OCI-LY7 (cell line): ENCODE measurements around the gene PLXNA4. TPM values are rescaled to one million over a fixed set of nuclear protein-coding genes. Genes with fewer than 3 reads are reported as not detected.

Experiments
- BruUV-seq: library from RNA; stranded (reverse); fragments of 400-500 nt; replicated peaks from 2 replicates; lab custom pipeline; 2021; lab: Mats Ljungman, UMichigan
- CTCF ChIA-PET: fragments of 300-600 bp; sonication (Branson Sonifier 250); formaldehyde crosslinking; loops from one replicate; lab custom pipeline; 2022; ENCODE audit warnings: antibody characterized with exemption; ENCODE audit not compliant: unreplicated experiment; lab: Charles Lee
- POLR2A ChIA-PET: fragments of 300-600 bp; sonication (Branson Sonifier 250); formaldehyde crosslinking; loops from one replicate; lab custom pipeline; 2022; ENCODE audit warnings: antibody characterized with exemption; lab: Charles Lee
- DNase-seq: peaks from one replicate; pipeline ENCODE4 v3.0.0-alpha.2; 2015; ENCODE audit warnings: low spot score
- H2AFZ ChIP-seq: fragments of 200-600 bp; sonication (generic), shearing (Covaris generic); 2 replicates; pipeline ENCODE4 v1.6.1; 2014; ENCODE audit warnings: mild to moderate bottlenecking, antibody characterized with exemption, low read length, moderate library complexity
- H3K27ac ChIP-seq: fragments of 200-600 bp; sonication (generic); 2 replicates; pipeline ENCODE4 v1.5.1; 2014; ENCODE audit warnings: mixed run types, low read depth, mild to moderate bottlenecking, moderate library complexity, low read length, inconsistent platforms; ENCODE audit not compliant: poor library complexity, severe bottlenecking
- H3K36me3 ChIP-seq: fragments of 200-600 bp; sonication (generic); 2 replicates; pipeline ENCODE4 v1.6.1; 2014; ENCODE audit warnings: mild to moderate bottlenecking, antibody characterized with exemption, low read length, moderate library complexity, mixed read lengths; ENCODE audit not compliant: insufficient read depth
- H3K4me1 ChIP-seq: fragments of 200-600 bp; sonication (generic); 2 replicates; pipeline ENCODE4 v1.5.1; 2014; ENCODE audit warnings: mild to moderate bottlenecking, low read length; ENCODE audit not compliant: insufficient read depth, poor library complexity, severe bottlenecking
- H3K4me2 ChIP-seq: fragments of 200-600 bp; sonication (generic); 2 replicates; pipeline ENCODE4 v1.6.1; 2014; ENCODE audit warnings: mild to moderate bottlenecking, low read length
- H3K4me3 ChIP-seq: fragments of 200-600 bp; sonication (generic); 2 replicates; pipeline ENCODE4 v1.5.1; 2014; ENCODE audit warnings: mild to moderate bottlenecking, low read depth, low read length; ENCODE audit not compliant: poor library complexity, severe bottlenecking
- H3K79me2 ChIP-seq: fragments of 200-600 bp; sonication (generic); 2 replicates; pipeline ENCODE4 v1.6.1; 2016; ENCODE audit warnings: low read depth, mild to moderate bottlenecking, low read length, moderate library complexity, mixed read lengths; ENCODE audit not compliant: insufficient read depth
- H3K9me2 ChIP-seq: fragments of 200-600 bp; sonication (generic); 2 replicates; pipeline ENCODE4 v1.6.1; 2016; ENCODE audit warnings: mild to moderate bottlenecking, low read length, mixed read lengths; ENCODE audit not compliant: insufficient read depth
- H3K9me3 ChIP-seq: fragments of 200-600 bp; sonication (generic); 2 replicates; pipeline ENCODE4 v1.6.1; 2014; ENCODE audit warnings: mild to moderate bottlenecking, mixed run types, low read length, mixed read lengths
- H4K20me1 ChIP-seq: fragments of 200-600 bp; sonication (generic); 2 replicates; pipeline ENCODE4 v1.6.1; 2014; ENCODE audit warnings: mild to moderate bottlenecking, antibody characterized with exemption, low read length, moderate library complexity, mixed read lengths; ENCODE audit not compliant: insufficient read depth
- EZH2phosphoT487 ChIP-seq: fragments of 200-600 bp; sonication (generic); IDR thresholded peaks from 2 replicates; pipeline ENCODE4 v1.6.1; 2018; ENCODE audit warnings: low read depth, borderline replicate concordance, mild to moderate bottlenecking, mixed run types, antibody characterized with exemption, low read length, moderate library complexity, mixed read lengths
- intact Hi-C: fragments of 100-400 bp; cut with micrococcal nuclease; formaldehyde crosslinking; loops from one replicate; pipeline ENCODE4 v1.10.0; 2022; ENCODE audit not compliant: unreplicated experiment
- total RNA-seq, 2 experiments: library from RNA; depleted of rRNA in 1 of 2; stranded (reverse); fragments of >200 nt in 1 of 2; shearing (Covaris generic) in 1 of 2; gene quantifications; 2 replicates each; pipeline ENCODE4 v1.2.3, GENCODE V29; 2014 to 2022
- TF ChIP-seq, protein P1 (sequence below): fragments of 200-600 bp; sonication (generic); conservative IDR thresholded peaks from 2 replicates; pipeline ENCODE4 v1.5.1; 2014; ENCODE audit warnings: mild to moderate bottlenecking, antibody characterized with exemption, low read length, moderate library complexity, mixed read lengths

The PLXNA4 gene
- total RNA-seq, 2 experiments from 2014 or later, result not detected

DNA sequence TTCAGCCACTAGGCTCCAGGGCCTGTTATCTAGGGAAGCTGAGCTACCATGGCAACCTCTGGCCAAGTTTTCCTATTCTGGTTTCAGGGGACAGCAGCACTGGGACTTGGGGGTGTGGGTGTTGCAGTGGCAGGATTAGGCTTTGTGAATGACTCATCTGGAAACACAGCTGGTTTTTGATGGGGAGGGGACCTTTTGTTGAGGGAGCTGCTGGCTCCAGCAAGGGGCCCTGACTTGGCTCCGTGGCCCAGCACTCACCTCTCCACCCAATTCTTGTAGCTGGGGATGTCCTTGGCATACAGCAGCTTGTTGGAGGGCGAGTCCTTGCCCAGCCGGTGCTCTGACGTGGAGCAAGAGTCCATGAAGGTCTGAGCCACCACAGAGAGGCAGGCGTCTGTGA, 435.9 kb downstream of the PLXNA4 start:
- Histone ChIP-seq H3K36me3 (no peaks in the 10 kb centered on the region), H3K27ac (no peak overlapping the region), H3K4me2 (no peak overlapping the region), H4K20me1 (no peaks in the 10 kb centered on the region), H2AFZ (no peak overlapping the region), H3K4me3 (no peak overlapping the region), H3K9me3 (no peaks in the 10 kb centered on the region), H3K79me2 (no peaks in the 10 kb centered on the region), H3K4me1 (no peaks in the 10 kb centered on the region), H3K9me2 (no peaks in the 10 kb centered on the region)
- TF ChIP-seq, protein P1, sequence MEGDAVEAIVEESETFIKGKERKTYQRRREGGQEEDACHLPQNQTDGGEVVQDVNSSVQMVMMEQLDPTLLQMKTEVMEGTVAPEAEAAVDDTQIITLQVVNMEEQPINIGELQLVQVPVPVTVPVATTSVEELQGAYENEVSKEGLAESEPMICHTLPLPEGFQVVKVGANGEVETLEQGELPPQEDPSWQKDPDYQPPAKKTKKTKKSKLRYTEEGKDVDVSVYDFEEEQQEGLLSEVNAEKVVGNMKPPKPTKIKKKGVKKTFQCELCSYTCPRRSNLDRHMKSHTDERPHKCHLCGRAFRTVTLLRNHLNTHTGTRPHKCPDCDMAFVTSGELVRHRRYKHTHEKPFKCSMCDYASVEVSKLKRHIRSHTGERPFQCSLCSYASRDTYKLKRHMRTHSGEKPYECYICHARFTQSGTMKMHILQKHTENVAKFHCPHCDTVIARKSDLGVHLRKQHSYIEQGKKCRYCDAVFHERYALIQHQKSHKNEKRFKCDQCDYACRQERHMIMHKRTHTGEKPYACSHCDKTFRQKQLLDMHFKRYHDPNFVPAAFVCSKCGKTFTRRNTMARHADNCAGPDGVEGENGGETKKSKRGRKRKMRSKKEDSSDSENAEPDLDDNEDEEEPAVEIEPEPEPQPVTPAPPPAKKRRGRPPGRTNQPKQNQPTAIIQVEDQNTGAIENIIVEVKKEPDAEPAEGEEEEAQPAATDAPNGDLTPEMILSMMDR, result no peak
- TF ChIP-seq EZH2phosphoT487, result no peak
- intact Hi-C loops, result no loop called here
- ChIA-PET POLR2A (interaction anchor here (0.5 kb wide), 1 partner anchor 1407 kb away, joined by 3 read pairs; no protein-coding TSS in a partner anchor), CTCF (no interaction called here)
- BruUV-seq, result no TSS peak
- no peak for DNase-seq

DNA sequence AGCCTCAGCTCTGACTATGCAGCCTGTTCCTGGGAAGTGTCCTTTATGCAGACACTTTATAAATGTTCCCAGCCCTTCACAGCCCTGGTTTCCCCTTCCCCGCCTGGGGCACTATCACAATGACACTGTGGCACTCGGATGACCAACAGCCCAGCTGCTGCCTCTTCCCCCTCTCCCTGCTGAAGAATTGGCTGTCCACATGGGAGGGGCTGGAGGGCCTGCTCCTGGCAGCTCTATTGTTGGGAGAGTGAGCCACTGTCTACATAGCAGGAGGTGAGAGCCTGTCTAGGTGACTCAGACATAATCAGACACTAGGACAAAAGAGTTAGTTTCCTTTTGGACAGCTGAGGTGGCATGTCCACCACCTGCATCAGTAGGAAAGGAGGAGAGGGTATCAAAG, 437.5 kb downstream of the PLXNA4 start:
- DNase-seq, result no peak
- Histone ChIP-seq H3K4me1 (no peaks in the 10 kb centered on the region), H3K4me3 (no peak overlapping the region), H2AFZ (no peak overlapping the region), H3K79me2 (no peaks in the 10 kb centered on the region), H3K9me3 (no peaks in the 10 kb centered on the region), H4K20me1 (no peaks in the 10 kb centered on the region), H3K27ac (no peak overlapping the region), H3K4me2 (no peak overlapping the region), H3K36me3 (no peaks in the 10 kb centered on the region), H3K9me2 (no peaks in the 10 kb centered on the region)
- TF ChIP-seq, protein P1, result no peak
- TF ChIP-seq EZH2phosphoT487, result no peak
- CTCF ChIA-PET, result no interaction called here
- BruUV-seq, result no TSS peak
- POLR2A ChIA-PET, result no interaction called here
- intact Hi-C loops, result no loop called here

DNA sequence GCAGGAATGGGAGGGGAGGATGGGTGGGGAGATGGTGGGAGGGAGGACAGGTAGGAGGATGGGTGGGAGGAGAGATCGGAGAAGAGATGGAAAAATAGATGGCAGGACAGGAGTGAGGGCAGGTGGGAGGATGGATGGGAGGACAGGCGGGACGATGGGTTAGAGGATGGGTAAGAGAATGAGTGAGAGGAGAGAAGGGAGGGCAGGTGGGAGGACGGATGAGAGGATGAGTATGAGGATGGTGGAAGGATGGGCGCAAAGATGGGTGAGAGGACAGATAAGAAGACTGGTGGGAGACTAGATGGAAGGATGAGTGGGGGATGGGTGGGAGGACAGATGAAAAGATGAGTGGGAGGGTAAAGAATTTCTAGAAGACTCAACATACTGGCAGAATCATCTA, 438.6 kb downstream of the PLXNA4 start:
- no peak for DNase-seq
- no TSS peak for BruUV-seq

More for the DNA sequence above, 438.6 kb downstream of the PLXNA4 start:
- H2AFZ ChIP-seq, result no peak overlapping the region
- no peaks in the 10 kb centered on the region for H3K4me1 ChIP-seq
- H3K9me3 ChIP-seq, result no peaks in the 10 kb centered on the region
- H3K9me2 ChIP-seq, result no peaks in the 10 kb centered on the region
- no peak for TF ChIP-seq EZH2phosphoT487
- TF ChIP-seq, protein P1, result no peak
- no peaks in the 10 kb centered on the region for H4K20me1 ChIP-seq
- H3K27ac ChIP-seq, result no peak overlapping the region
- intact Hi-C loops, result no loop called here
- H3K79me2 ChIP-seq, result no peaks in the 10 kb centered on the region
- no peaks in the 10 kb centered on the region for H3K36me3 ChIP-seq
- no peak overlapping the region for H3K4me2 ChIP-seq
- ChIA-PET POLR2A (no interaction called here), CTCF (no interaction called here)
- H3K4me3 ChIP-seq, result no peak overlapping the region
